Activated gamma-delta T cell (primary cell): ENCODE data around the gene SERPINE1.
A peak's percentile ranks its signal among the peaks of the same experiment; 100 is the strongest.

Experiments
- DNase-seq: peaks from one replicate; lab custom pipeline; 2025; lab: John Stamatoyannopoulos, UW

SERPINE1 gene

DNA sequence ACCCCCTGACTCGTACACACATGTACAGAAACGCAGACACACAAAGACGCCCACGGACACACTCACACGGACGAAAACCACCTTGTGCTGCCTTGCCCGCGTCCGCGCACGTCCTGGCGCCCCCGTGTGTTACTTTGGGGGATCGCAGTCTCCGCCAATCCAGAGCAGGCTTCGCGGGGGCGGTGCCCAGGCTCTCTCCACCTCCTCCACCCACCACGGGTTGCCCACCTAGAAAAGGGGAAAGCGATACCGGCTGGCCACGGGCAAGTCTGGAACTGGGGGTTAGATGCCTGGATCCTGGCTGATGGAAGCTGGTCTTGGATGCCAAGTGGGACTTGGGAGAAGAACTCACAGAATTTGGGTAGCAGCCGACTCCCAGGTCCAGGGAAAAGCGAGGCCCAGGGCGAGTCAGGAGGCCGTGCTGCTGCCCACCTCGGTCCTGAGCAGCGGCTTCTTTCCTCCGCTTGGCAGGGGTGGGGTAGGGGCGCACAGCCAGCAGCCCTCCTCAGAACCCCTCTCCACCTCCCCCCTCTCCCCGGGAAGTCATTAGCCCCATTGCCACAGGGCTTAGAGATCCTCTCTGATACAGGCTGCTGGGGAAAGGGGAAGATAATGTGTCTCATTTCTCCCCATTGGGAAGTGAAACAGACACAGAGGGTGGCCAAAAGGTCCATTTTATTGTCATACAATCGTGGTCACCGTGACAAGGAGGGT is 43.1 kb downstream of the SERPINE1 start:
- DNase-seq: peak; percentile 52

DNA sequence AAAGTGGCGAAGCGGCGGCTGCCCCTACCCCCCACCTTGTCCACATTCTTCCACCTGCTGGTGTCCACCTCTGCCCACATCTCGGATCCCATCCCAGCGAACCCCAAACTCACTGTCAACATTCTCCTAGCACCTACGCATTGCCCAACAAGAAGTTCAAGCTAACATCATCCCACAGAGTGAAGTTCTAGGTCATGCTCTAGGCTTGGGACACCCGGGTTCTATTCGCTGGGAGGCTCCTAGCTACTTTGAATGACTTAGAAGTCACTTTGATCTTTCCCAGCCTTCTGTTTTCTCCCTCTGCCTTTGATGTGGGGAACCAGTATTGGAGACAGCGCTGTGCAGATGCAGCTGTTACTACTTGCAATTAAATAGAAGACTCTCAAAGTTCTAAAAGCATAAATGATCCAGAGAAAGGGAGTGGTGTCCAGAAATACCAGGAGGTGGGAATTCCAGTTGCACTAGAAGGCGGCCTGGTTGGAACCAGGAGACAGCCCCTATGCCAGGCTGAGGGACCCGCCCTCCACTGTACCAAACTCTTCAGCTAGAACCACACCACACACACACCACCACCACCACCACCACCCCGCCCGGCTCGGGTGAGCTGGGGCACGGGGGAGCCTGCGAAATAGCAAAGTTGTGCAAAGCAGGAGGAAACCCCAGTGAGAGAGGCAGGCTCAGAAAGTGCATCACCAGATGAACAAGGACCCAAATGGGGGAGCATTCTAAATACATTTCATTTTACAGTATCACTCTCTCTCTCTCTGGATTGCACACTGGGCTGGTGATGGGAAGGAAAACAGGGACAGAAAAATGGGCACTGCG is 43.9 kb downstream of the SERPINE1 start:
- peak; percentile 21 for DNase-seq

- no peak for DNase-seq
Observed at GRCh38 chr7:101171442-101171837, 44.5 kb downstream of the SERPINE1 start.

GRCh38 chr7:101172005-101172853 is 45.3 kb downstream of the SERPINE1 start:
- no peak for DNase-seq

DNA sequence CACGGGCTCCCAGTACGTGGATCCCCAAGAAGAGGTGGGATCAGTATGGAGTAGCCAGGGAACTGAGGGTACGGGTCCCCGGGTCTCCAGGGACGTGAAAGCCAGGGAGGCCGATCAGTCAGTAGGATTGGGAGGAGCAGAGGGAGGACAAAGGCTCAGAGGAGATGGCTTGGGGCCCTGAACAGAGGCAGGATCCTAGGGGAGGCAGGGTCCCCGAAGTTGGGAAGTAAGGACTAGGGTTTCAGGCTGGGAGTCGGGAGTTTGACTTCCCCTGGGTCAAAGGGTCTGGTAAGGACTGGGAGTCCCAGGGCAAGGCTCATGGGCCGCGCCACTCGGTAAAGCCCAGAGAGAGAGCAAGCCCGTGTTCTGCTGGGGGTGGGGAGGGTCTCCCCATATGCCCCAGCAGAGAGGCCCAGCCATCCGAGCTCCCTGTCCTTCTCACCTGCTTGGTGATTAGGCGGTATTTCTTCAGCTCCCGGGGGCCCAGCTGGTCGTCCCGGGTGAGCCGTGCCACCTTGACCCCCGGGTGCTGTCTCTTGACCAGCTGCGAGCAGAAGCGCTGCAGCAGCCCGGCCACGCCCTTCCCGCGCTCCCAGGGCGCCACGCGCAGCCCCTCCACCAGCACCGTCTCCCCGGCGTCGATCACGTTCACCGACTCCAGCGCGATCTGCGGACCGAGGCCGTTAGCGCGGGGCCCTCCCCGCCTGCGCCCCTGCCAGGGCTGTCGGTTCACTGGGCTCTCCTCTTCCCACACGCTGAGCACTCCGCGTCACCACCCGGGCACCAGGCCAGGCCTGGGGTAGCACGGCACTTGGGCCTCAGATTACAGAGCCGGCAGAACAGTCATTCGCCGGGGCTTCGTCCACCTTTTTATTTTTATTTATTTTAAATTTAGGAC is 46.2 kb downstream of the SERPINE1 start:
- no peak for DNase-seq

DNA sequence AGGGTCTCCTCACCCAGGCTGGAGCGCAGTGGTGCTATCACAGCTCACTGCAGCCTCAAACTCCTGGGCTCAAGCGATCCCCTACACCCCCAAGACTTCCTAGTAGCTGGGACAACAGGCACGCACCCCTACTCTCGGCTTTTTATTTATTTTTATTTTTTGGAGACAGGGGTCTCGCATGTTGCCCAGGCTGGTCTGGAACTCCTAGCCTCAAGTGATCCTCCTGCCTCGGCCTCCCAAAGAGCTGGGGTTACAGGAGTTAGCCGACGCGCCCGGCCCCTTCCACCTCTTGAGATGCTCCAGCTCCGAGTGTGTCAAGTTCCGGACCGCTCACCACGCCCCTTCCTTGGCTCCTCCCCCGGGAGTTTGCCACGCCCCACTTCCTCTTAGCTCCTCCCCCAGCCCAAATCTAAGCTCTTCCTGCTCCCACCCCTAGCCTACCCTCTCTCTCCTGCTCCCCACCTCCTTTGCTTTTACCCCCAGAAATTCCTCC is 46.9 kb downstream of the SERPINE1 start:
- no peak for DNase-seq

- no peak for DNase-seq
Observed at GRCh38 chr7:101174322-101174854, 47.5 kb downstream of the SERPINE1 start.

DNA sequence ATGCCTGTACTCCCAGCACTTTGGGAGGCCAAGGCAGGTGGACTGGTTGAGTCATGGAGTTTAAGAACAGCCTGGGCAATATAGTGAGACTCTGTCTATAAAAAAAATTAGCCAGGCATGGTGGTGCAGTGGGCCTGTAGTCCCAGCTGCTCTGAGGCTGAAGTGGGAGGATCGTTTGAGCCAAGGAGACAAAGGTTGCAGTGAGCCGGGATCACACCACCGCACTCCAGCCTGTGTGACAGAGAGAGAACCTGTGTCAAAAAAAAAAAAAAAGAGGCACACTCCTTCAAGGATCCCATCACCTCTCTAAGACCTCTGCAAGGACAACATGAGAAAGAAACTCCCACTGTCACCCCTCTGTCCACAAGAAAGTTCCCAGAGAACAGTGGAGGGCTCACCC is 48.8 kb downstream of the SERPINE1 start:
- DNase-seq: no peak

- DNase-seq: no peak
Observed at GRCh38 chr7:101177644-101178043, 50.7 kb downstream of the SERPINE1 start.

DNA sequence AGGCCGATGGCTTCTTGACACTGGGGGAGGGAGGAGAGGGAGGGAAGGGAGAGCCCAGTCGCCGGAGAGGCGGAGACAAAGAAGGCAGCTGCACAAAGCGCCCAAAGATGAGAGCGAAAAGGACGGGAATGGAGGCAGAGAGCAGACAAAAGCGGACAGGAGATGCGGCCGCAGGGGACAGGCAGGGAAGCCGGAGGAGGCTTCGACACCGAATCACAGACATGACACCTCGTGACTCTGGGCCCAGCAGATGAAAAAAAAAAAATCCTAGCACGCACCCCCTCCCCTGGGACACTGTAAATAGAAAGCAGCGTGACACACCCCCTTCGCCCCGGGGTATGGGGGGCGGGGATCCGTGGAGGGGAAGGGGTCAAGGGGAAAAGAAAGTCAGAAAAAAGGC is 52.2 kb downstream of the SERPINE1 start:
- no peak for DNase-seq

DNA sequence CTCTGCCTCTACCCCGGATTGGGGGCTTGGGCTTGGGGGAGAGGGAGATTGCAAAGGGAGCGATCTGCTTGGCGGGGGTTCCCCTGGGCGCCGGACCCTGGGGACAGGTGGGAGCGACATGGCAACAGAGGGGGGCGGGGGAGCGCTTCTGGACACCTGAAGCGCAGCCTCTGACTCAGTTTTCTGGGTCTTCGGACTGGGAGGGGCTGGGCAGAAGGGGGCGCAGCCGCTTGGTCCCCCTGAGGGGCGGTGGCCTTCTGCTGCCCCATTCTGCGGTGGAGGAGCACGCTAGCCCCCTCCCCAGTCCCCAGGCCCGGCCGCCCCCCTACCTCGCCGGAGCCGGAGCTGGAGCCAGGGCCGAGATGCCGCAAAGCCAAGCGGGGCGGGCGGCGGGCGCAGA is 52.8 kb downstream of the SERPINE1 start:
- no peak for DNase-seq

GRCh38 chr7:101180130-101180755 is 53.3 kb downstream of the SERPINE1 start, which contains the start of gene NAT16:
Gene NAT16, minus strand, starts transcription at chr7:101180293. Its CDS starts 5,486 bp downstream, at chr7:101174807.
- DNase-seq: no peak

DNA sequence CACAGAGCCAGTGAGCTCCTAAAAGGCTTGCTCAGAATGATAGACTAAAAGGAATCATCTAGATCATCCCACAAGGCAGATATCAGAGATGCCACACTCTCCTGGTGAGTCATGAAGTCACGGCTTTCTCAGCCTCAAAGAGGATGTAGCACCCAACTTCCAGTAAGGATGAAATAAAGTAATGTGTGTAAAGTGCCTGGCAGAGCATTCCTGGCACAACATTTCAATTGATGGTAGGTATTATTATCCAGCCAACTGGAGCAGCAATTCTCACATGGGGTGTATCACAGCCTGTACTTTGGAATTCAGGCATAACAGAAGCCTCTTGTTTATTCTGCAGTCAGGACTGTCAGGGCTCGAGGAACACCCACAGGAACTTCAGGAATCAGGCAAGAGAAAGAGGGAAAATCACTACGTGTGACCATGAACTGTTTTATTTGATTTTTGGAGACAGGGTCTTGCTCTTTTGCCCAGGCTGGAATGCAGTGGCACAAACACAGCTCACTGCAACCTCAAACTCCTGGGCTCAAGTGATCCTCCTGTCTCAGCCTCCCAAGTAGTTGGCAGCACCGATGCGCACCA is 58.4 kb downstream of the SERPINE1 start:
- no peak for DNase-seq

GRCh38 chr7:101186194-101186593 is 59.3 kb downstream of the SERPINE1 start:
- DNase-seq: no peak

DNA sequence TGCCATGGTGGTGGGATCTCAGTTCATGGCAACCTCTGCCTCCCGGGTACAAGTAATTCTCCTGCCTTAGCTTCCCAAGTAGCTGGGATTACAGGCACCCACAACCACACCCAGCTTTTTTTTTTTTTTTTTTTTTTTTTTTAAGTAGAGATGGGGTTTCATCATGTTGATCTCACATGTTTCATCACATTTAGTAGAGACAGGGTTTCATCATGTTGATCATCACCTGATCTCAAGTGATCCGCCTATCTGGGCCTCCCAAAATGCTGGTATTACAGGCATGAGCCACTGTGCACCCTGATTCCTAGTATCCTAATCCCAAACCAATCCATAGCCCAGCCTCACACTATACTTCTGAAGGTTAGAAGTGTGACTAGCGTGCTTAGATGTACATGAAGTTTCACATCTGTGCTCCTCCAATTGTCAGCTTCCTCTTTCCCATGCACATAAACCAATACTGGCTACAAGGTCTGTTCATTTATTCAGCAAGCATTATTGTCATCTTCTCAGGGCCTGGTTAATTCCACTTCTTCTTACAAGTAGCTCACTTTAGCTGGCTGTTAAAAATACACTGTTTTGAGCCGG is 60.0 kb downstream of the SERPINE1 start:
- no peak for DNase-seq
